GM12878 (cell line): ENCODE measurements around the gene ANKRD26. TPM values are rescaled to one million over a fixed set of nuclear protein-coding genes. Genes with fewer than 3 reads are reported as not detected.

Experiments used
- ATAC-seq: fragments of 200-7000 bp; cut with Tn5 transposase; 3 replicates; pipeline ENCODE4 v1.9.1; 2020; ENCODE audit warnings: mild to moderate bottlenecking, moderate library complexity
- BruUV-seq: library from RNA; stranded (reverse); fragments of 400-500 nt; replicated peaks from 2 replicates; lab custom pipeline; 2021; lab: Mats Ljungman, UMichigan
- CTCF ChIA-PET: fragments of 300-600 bp; sonication (Branson Sonifier 250); formaldehyde crosslinking; extraction: SDS; loops from one replicate; lab custom pipeline; 2021; ENCODE audit warnings: inconsistent platforms; lab: Yijun Ruan, JAX
- POLR2A ChIA-PET: fragments of 350-600 bp; formaldehyde crosslinking; extraction: SDS; loops from one replicate; lab custom pipeline; 2021; ENCODE audit warnings: inconsistent platforms; lab: Charles Lee
- RAD21 ChIA-PET: fragments of 300-600 bp; sonication (Branson Sonifier 250); formaldehyde crosslinking; loops from one replicate; lab custom pipeline; 2023; ENCODE audit warnings: antibody characterized with exemption; ENCODE audit not compliant: unreplicated experiment; lab: Charles Lee
- SMC1A ChIA-PET: fragments of 300-600 bp; sonication (Branson Sonifier 250); formaldehyde crosslinking; loops from one replicate; lab custom pipeline; 2023; ENCODE audit not compliant: unreplicated experiment, uncharacterized antibody; lab: Charles Lee
- DNase-seq: peaks from one replicate; pipeline ENCODE4 v3.0.0-alpha.2; 2011; ENCODE audit warnings: low read depth, low spot score
- FAIRE-seq: peaks from 3 replicates; lab custom pipeline; 2011; peaks lifted over from hg19 to GRCh38; lab: Jason Lieb, UNC
- H2AFZ ChIP-seq: 2 replicates; pipeline ENCODE4 v1.6.0; 2011; ENCODE audit warnings: low read depth, low read length, control low read depth; ENCODE audit not compliant: control insufficient read depth
- H3K27ac ChIP-seq: 2 replicates; pipeline ENCODE4 v1.5.1; 2011; ENCODE audit warnings: control low read depth; ENCODE audit not compliant: control insufficient read depth, insufficient read depth
- H3K27me3 ChIP-seq, 2 experiments: replicated peaks in 1 of 2; 2 replicates each; pipeline versions ENCODE4 v1.6.0 to v1.6.1; 2011; ENCODE audit warnings: low read length in 1 of 2; ENCODE audit not compliant: control insufficient read depth in 2 of 2, insufficient read depth in 2 of 2
- H3K36me3 ChIP-seq, 2 experiments: 2 replicates each; pipeline ENCODE4 v1.5.1; 2011; ENCODE audit warnings: low read length in 1 of 2; ENCODE audit not compliant: control insufficient read depth in 2 of 2, insufficient read depth in 2 of 2
- H3K4me1 ChIP-seq: 2 replicates; pipeline ENCODE4 v1.6.1; 2011; ENCODE audit warnings: mild to moderate bottlenecking, low read length, moderate library complexity, mixed read lengths; ENCODE audit not compliant: control insufficient read depth, insufficient read depth
- H3K4me2 ChIP-seq: 2 replicates; pipeline ENCODE4 v1.6.0; 2011; ENCODE audit warnings: control low read depth; ENCODE audit not compliant: control insufficient read depth, insufficient read depth
- H3K4me3 ChIP-seq: fragments of 200-600 bp; sonication (generic); 2 replicates; pipeline ENCODE4 v1.5.1; 2016
- H3K79me2 ChIP-seq: 2 replicates; pipeline ENCODE4 v1.6.0; 2011; ENCODE audit warnings: low read length; ENCODE audit not compliant: control insufficient read depth, insufficient read depth
- H3K9ac ChIP-seq: 2 replicates; pipeline ENCODE4 v1.8.0; 2011; ENCODE audit warnings: low read length, control low read depth, mixed read lengths; ENCODE audit not compliant: control insufficient read depth, insufficient read depth
- H3K9me3 ChIP-seq: replicated peaks from 3 replicates; pipeline ENCODE4 v1.5.1; 2011; ENCODE audit warnings: mild to moderate bottlenecking, low read length; ENCODE audit not compliant: control insufficient read depth, insufficient read depth
- H4K20me1 ChIP-seq: 2 replicates; pipeline ENCODE4 v1.6.0; 2011; ENCODE audit not compliant: control insufficient read depth, insufficient read depth
- BHLHE40 ChIP-seq, 2 experiments: fragments of 450-650 bp in 1 of 2; IDR thresholded peaks; 2 replicates each; pipeline ENCODE4 v1.6.1; 2011 to 2017; ENCODE audit warnings: low read depth in 2 of 2, borderline replicate concordance in 1 of 2, improper control_type of control experiment in 1 of 2, low read length in 1 of 2, mild to moderate bottlenecking in 1 of 2
- BMI1 ChIP-seq: fragments of 450-650 bp; IDR thresholded peaks from 2 replicates; pipeline ENCODE4 v1.6.1; 2016; ENCODE audit warnings: mild to moderate bottlenecking, moderate library complexity, borderline replicate concordance
- MEF2A ChIP-seq: IDR thresholded peaks from 2 replicates; pipeline ENCODE4 v1.6.1; 2011; ENCODE audit warnings: low read depth, mild to moderate bottlenecking, low read length, moderate library complexity; ENCODE audit not compliant: insufficient read depth
- MEF2B ChIP-seq: fragments of 450-650 bp; IDR thresholded peaks from 2 replicates; pipeline ENCODE4 v1.6.1; 2018; ENCODE audit warnings: mild to moderate bottlenecking, moderate library complexity; ENCODE audit not compliant: partially characterized antibody, poor library complexity, severe bottlenecking
- MTA2 ChIP-seq: fragments of 450-650 bp; IDR thresholded peaks from 2 replicates; pipeline ENCODE4 v1.6.1; 2016; ENCODE audit warnings: low read depth, mild to moderate bottlenecking, moderate library complexity
- RAD51 ChIP-seq: fragments of 450-650 bp; IDR thresholded peaks from 2 replicates; pipeline ENCODE4 v1.6.1; 2016; ENCODE audit warnings: moderate library complexity, mild to moderate bottlenecking, inconsistent platforms
- RELA ChIP-seq: fragments of 450-650 bp; IDR thresholded peaks from 2 replicates; pipeline ENCODE4 v1.8.0; 2014; ENCODE audit warnings: borderline replicate concordance; ENCODE audit not compliant: partially characterized antibody
- SMAD5 ChIP-seq: IDR thresholded peaks from 2 replicates; pipeline ENCODE4 v1.6.1; 2016; ENCODE audit warnings: antibody characterized with exemption, low read depth
- SMC3 ChIP-seq: IDR thresholded peaks from 2 replicates; pipeline ENCODE4 v1.6.1; 2011; ENCODE audit warnings: low read length, improper control_type of control experiment, borderline replicate concordance
- TAF1 ChIP-seq: IDR thresholded peaks from 2 replicates; pipeline ENCODE4 v1.6.1; 2011; ENCODE audit warnings: mild to moderate bottlenecking, low read depth, low read length, borderline replicate concordance
- WGBS: methylation state at CpG from one replicate; pipeline ENCODE4 v1.1.6; 2016; ENCODE audit warnings: low lambda C conversion rate; ENCODE audit not compliant: insufficient replicate concordance, insufficient coverage; ENCODE audit errors: missing lambda C conversion rate; 5-methylcytosine and 5-hydroxymethylcytosine counted together
- in situ Hi-C: fragments of 300-500 bp; cut with MboI; formaldehyde crosslinking; loops from 9 replicates; pipeline ENCODE4 v1.14.3; 2018; ENCODE audit warnings: mixed read lengths
- intact Hi-C: fragments of 100-400 bp; cut with micrococcal nuclease; formaldehyde crosslinking; loops from one replicate; pipeline ENCODE4 v1.14.2; 2022; ENCODE audit not compliant: unreplicated experiment
- polyA plus RNA-seq, 11 experiments: library from polyadenylated mRNA; depleted of rRNA in 4 of 11; unstranded in 6 of 11; stranded (reverse) in 5 of 11; fragments of >200 nt; fragmentation: Nextera tagmentation in 4 of 11; fragmentation: Illumina TruSeq in 1 of 11; extraction: Ambion mirVana in 4 of 11; extraction: Trizol in 1 of 11; gene quantifications; 1 replicate in 1 of 11; 2 replicates in 10 of 11; pipeline versions ENCODE4 v1.2.1 to v1.2.3, GENCODE V29; 2011 to 2016; ENCODE audit warnings: inconsistent platforms in 2 of 11, missing spikeins in 2 of 11, low read depth in 1 of 11
- total RNA-seq, 4 experiments: library from RNA; depleted of rRNA in 3 of 4; stranded (reverse); fragments of >200 nt in 3 of 4; fragmentation: Illumina TruSeq in 1 of 4; extraction: Trizol in 1 of 4; gene quantifications; 2 replicates each; pipeline versions ENCODE4 v1.2.1 to v1.2.3, GENCODE V29; 2013 to 2021
- TF ChIP-seq, protein P1 (sequence below): IDR thresholded peaks from 2 replicates; pipeline ENCODE4 v1.6.1; 2011; ENCODE audit warnings: low read depth, mild to moderate bottlenecking, low read length, moderate library complexity, borderline replicate concordance; ENCODE audit errors: extremely low read depth
- TF ChIP-seq, protein P2 (sequence below): IDR thresholded peaks from 2 replicates; pipeline ENCODE4 v1.6.1; 2011; ENCODE audit warnings: borderline replicate concordance, low read depth, mild to moderate bottlenecking, moderate library complexity, low read length; ENCODE audit not compliant: insufficient read depth, poor library complexity, severe bottlenecking

ANKRD26 gene
- total and polyA plus RNA-seq, 10 of the 15 experiments (the other 5 are each of a cell fraction or from before 2014, with no cell fraction given): 2.3 to 12.0 (median 5.1) TPM

DNA sequence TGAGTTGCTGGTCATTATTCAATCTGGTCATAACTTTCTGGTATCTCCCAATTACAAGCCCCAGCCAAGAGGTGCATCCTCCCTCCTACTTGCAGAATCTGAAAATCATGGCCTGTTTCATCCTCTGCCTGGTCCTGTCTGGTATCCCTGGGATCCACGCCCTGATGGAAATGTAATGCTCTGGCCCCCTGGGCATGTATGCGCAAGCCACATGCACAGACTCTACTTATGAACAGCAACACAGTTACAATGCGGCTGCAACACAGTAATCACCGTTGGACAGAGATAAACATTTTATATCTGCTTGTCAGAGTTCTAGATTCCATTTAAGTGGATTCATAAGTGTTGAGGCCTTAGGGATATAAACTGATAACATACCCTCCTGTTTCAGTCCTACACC is 121.8 kb downstream of the ANKRD26 start:
- no peaks in the 10 kb centered on the region for H3K27me3 ChIP-seq
- H3K4me1 ChIP-seq: no peaks in the 10 kb centered on the region
- no peak overlapping the region for H3K4me2 ChIP-seq
- no peaks in the 10 kb centered on the region for H3K9me3 ChIP-seq
- no TSS peak for BruUV-seq
- intact Hi-C loops: no loop called here
- no peaks in the 10 kb centered on the region for H3K79me2 ChIP-seq
- SMC1A ChIA-PET: no interaction called here
- TF ChIP-seq MEF2A (no peak), TAF1 (no peak), BMI1 (no peak), RAD51 (no peak), MEF2B (no peak), SMAD5 (no peak), MTA2 (no peak), SMC3 (no peak), RELA (no peak), BHLHE40 (IDR thresholded peaks at IDR 0.05; ENCODE audit: borderline replicate concordance in 1 of 2, low read depth in 2 of 2, low read length in 1 of 2) (no peak)
- TF ChIP-seq, protein P1, sequence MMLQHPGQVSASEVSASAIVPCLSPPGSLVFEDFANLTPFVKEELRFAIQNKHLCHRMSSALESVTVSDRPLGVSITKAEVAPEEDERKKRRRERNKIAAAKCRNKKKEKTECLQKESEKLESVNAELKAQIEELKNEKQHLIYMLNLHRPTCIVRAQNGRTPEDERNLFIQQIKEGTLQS: no peak
- TF ChIP-seq, protein P2, sequence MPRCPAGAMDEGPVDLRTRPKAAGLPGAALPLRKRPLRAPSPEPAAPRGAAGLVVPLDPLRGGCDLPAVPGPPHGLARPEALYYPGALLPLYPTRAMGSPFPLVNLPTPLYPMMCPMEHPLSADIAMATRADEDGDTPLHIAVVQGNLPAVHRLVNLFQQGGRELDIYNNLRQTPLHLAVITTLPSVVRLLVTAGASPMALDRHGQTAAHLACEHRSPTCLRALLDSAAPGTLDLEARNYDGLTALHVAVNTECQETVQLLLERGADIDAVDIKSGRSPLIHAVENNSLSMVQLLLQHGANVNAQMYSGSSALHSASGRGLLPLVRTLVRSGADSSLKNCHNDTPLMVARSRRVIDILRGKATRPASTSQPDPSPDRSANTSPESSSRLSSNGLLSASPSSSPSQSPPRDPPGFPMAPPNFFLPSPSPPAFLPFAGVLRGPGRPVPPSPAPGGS: no peak
- no peak overlapping the region for H3K9ac ChIP-seq
- in situ Hi-C loops: no loop called here
- WGBS: 88% methylated on average over 4 of the region's 4 CpGs
- no peak overlapping the region for H3K27ac ChIP-seq
- RAD21 ChIA-PET: no interaction called here
- POLR2A ChIA-PET: no interaction called here
- no peak for FAIRE-seq
- no peak overlapping the region for H2AFZ ChIP-seq
- no peak for DNase-seq
- ATAC-seq: no peak
- H4K20me1 ChIP-seq: no peaks in the 10 kb centered on the region
- no peaks in the 10 kb centered on the region for H3K36me3 ChIP-seq
- H3K4me3 ChIP-seq: no peak overlapping the region
- CTCF ChIA-PET: no interaction called here
